NCI-H2029 (cell line): ENCODE results near the gene PUDP.
"Not testable (repeated sequence)": the region's sequence is repeated elsewhere in the genome, so short reads cannot be mapped to it uniquely, and the experiment has no call there.

ENCODE experiments used
- DNase-seq: peaks from one replicate; lab custom pipeline; 2025; lab: John Stamatoyannopoulos, UW

Gene PUDP

DNA sequence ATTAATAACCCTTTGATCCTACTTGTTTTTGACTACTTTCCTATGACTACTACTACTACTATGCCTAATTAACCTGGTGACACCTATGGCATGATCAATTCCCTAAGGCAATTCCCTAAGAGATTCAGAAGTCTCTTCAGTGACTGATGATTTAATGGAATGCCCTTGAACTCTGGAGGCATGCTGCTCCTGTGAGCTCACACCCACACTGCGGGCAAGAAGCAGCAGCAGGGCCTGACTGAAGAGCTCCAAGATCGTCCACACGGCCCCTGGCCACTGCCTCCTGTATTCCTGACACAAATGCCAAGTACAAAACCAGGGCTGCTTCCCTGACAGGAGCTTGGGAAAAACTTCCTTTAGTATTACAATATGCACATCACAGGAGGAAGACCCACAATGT, 74.6 kb downstream of the PUDP start:
- DNase-seq: no peak

DNA sequence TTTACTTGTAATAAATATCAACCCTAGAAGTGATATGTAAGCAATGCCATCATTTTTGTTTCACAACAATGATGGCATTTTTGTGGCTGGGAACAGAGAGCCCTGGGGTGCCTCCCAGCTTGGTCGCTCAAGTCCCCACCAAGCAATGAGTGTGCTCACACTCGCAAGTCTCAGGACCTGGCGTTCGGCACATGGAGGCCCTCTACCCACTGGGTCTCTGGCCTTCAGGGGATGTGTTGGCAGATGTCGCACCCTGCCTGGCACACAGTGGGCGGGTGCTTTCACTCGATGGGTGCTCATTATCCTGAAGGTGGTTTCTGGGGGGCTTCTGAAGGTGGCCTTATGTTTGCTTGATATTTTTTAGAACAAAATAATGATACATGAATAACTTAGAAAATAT, 75.1 kb downstream of the PUDP start:
- DNase-seq: no peak

- no peak for DNase-seq
These were observed 76.6 kb downstream of the PUDP start for GRCh38 chrX:7071390-7071789.

DNA sequence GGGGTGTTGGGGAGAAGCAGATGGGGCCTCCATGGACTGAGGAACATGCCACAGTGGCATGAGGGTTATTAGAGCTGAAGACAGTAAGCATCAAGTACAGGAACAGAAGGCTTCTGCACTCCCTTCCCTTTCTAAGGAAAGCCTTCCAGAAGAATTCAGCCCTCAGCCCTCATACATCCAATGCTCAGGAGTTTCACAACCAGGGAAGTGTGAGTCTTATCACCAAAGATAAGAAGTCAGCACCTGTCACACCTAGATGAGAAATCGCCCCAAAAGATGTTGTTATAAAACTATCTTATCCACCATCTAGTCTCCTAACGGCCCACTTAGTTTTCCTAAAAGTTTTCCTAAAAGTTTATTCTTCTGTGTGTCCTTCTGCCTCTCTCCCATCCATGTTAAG, 78.4 kb downstream of the PUDP start:
- DNase-seq: no peak

- DNase-seq: no peak
These were observed 79.0 kb downstream of the PUDP start for GRCh38 chrX:7068939-7069367.

GRCh38 chrX:7067256-7067655, 80.7 kb downstream of the PUDP start:
- no peak for DNase-seq

- DNase-seq: no peak
These were observed 82.5 kb downstream of the PUDP start for GRCh38 chrX:7065473-7065872.

GRCh38 chrX:7062903-7063302, 85.0 kb downstream of the PUDP start:
- no peak for DNase-seq

- DNase-seq: no peak
These were observed 85.7 kb downstream of the PUDP start for GRCh38 chrX:7062276-7062675.

DNA sequence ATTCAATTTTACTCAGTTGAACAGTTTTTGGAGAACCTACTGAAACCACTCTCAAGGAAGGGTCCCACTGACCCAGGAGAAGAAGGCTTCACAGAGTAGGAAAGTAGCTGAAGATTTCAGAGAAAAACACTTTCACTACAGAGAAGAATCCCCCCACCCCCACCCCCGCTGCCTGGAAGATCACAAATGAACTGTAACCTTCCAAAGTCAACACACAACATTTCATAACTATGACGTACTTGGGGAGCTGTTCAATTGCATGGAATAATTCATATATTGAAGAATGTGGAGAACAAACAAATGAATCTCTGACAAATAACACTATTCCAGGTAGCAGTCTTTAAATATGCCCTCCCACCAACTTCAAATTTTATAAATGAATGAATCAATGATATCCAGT, 86.5 kb downstream of the PUDP start:
- DNase-seq: no peak

DNA sequence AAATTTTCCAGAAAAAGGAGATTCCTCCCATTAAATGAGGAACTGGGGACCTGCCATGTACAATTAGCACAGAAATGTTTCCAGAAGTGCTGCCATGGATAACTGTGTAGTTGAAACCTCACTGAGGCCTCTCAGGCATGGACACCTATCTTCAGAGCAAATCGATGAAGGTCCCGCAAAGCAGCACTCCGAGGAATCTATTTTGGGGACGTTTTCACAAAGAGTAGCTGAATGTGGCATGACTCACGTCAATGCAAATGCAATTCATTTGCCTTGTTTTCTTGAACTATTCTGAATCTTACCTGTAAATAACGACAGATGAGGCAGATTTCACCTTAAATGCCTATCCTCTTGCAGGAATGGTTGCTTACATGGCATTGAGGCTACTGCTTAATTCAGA, 87.5 kb downstream of the PUDP start:
- DNase-seq: no peak

GRCh38 chrX:7059859-7060258, 88.1 kb downstream of the PUDP start:
- no peak for DNase-seq

GRCh38 chrX:7059214-7059838, 88.6 kb downstream of the PUDP start:
- DNase-seq: no peak

- DNase-seq: no peak
These were observed 92.4 kb downstream of the PUDP start for GRCh38 chrX:7055386-7056137.

DNA sequence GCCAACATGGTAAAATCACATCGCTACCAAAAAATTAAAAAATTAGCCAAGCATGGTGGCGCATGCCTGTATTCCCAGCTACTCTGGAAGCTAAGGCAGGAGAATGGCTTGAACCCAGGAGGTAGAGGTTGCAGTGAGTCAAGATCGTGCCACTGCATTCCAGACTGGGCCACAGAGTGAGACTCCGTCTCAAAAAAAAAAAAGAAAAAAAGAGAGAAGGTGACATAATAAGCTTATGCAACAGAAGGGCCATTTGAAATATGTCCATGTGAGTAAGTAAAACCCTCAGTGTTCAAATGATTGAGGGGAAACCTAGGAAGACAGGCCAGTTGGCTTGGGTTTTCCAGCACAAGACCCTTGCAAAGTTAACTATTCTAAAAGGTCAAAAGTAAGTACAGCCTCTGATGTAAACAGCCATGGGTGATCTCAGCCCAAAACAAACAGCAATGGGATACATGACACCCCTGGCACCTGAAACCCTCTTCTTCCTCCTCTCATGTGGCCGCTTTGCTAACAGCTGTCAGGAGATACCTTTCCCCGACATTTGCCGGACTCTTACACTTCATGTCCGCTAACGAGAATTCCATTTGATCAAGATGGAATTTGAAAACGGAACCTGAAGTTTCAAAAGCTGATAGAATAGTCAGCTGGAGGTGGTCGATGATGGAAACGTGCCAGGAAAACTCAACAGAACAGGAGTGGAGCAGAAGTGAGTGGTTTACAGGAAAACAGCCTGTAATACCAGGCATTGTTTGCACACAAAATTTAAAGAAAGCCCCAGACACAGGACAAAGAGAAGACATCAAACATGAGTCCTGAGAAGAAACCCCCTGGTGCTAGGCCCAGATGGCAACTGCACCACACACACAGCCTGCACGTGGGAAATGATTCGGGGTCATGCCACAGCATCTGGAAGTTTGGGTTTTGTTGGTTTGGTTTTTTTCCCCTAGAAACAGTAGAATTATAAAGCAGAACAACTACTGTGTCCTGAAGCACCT, 93.4 kb downstream of the PUDP start:
- DNase-seq: peak; percentile 16

- DNase-seq: no peak
These were observed 95.4 kb downstream of the PUDP start for GRCh38 chrX:7052541-7052940.

DNA sequence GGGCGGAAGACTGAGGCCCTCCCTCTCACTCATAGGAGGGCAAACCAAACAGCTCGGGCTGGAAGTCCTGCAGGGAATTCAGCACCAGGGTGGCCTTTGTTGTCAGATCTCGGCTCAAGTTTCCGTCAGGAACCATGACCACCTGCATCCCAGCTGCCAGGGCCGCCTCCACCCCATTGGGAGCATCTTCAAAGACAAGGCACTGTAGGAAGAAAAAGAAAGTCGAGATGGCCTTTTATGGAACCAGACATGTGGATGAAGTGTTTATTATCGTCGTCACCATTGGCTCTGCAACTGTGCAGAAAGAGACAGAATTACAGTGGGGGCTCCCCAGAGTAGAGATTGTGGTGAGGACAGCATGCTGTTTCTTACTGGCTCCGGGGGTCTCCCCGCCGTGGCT, 97.7 kb downstream of the PUDP start:
- DNase-seq: no peak

DNA sequence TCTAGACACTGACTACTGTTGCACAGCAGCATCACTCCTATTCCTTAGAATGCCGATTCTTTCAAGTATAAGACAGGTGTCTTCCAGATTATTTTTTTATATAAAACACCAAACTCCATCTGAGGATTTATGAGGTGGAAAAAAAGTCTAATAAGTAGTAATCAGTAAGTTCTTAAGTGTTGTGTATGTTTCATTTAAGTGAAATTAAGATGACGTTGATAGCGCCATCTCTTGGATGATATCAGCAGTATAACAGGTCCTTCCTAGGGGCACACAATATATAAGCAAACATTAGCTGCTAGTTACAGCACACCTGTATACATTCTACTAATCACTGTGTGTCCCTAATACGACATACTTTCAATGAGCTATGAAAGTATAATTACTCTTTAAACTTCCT, 100.0 kb downstream of the PUDP start:
- no peak for DNase-seq

DNA sequence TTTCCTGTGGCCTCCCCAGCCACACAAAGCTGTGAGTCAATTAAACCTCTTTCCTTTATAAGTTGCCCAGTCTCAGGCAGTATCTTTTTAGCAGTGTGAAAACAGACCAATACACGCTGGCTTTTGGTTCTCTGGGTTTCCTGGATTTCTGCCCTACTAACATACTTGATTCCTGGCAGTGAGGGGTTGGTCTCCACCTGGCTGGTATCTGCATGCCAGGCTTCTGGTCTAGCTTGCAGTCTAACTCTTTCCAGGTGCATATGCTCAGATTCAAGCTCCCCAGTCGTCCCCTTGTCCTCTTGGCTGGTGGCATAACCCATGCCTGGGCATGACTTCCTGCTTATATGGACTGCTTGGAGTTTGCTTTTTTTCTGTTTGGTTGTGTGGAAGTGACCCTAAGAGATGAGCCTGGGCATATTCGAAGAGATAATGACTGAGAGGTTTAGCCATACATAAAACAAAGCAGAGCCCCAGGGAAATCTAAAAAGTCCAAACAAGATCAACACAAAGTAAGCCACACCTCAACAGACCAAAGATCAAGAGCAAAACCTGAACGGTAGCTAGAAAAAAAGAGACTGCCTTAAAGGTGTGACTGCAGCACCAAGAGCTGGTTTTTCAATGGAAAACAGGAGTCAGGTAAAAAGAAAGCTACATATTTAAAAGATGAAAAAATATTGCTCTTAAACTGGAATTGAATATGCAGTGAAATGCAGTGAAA, 102.6 kb downstream of the PUDP start:
- no peak for DNase-seq

GRCh38 chrX:7043796-7044433, 104.0 kb downstream of the PUDP start:
- not testable (repeated sequence) for DNase-seq

- DNase-seq: no peak
These were observed 119.7 kb downstream of the PUDP start for GRCh38 chrX:7028246-7028645.
